Nephron progenitor cell (in vitro differentiated cells): ENCODE measurements around the gene TERT.

Experiments used
- DNase-seq: peaks from one replicate; pipeline ENCODE4 v3.0.0; 2021
- H3K27ac Mint-ChIP-seq: 2 replicates; pipeline ENCODE4 v1.8.0; 2021; ENCODE audit warnings: mild to moderate bottlenecking, moderate library complexity, mixed read lengths
- H3K27me3 Mint-ChIP-seq: 2 replicates; pipeline ENCODE4 v1.8.0; 2021; ENCODE audit warnings: mild to moderate bottlenecking, low read depth, mixed read lengths; ENCODE audit not compliant: poor library complexity
- H3K36me3 Mint-ChIP-seq: 2 replicates; pipeline ENCODE4 v1.8.0; 2021; ENCODE audit warnings: low read depth, mixed read lengths
- H3K4me1 Mint-ChIP-seq: 2 replicates; pipeline ENCODE4 v1.8.0; 2021; ENCODE audit warnings: mixed read lengths
- H3K4me3 Mint-ChIP-seq: 2 replicates; pipeline ENCODE4 v1.8.0; 2021; ENCODE audit warnings: mild to moderate bottlenecking, moderate library complexity, mixed read lengths
- H3K9me3 Mint-ChIP-seq: 2 replicates; pipeline ENCODE4 v1.8.0; 2021; ENCODE audit warnings: mild to moderate bottlenecking, moderate library complexity, mixed read lengths
- TF ChIP-seq, protein P1 (sequence below): fragments of 200-600 bp; sonication (generic); IDR thresholded peaks from 2 replicates; pipeline ENCODE4 v1.5.0; 2021; ENCODE audit warnings: antibody characterized with exemption

Gene TERT

DNA sequence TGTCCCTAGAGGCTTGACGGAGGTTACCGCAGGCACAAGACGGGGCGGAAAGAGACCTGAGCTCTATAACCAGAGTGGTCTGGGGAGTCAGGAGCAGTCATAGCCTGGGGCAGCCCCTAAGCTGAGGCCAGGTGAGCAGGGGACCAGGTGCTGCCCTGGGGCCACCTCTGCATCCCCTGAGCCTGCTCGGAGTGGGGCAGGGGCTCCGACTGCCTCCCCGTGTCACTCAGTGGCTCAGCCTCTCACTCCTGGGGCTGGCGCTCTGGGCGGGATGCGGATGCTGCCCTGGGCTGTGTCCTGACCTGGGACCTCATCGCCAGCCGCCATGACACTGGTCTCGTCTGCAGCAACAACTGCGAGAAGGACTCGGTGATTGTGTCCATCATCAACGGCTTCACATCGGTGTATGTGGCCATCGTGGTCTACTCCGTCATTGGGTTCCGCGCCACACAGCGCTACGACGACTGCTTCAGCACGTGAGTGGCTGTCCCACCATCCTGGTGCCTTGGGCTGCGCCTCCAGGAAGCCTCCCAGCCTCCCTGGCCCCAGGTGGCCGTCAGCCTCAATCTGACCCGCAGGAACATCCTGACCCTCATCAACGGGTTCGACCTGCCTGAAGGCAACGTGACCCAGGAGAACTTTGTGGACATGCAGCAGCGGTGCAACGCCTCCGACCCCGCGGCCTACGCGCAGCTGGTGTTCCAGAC, 78.5 kb downstream of the TERT start:
- Mint-ChIP-seq H3K4me3 (no peak overlapping the region), H3K27ac (no peak overlapping the region), H3K4me1 (peaks cover 10% of the 10 kb centered on the region), H3K27me3 (peaks cover 17% of the 10 kb centered on the region), H3K9me3 (peaks cover 7% of the 10 kb centered on the region), H3K36me3 (no peaks in the 10 kb centered on the region)
- DNase-seq = no peak
- TF ChIP-seq, protein P1, sequence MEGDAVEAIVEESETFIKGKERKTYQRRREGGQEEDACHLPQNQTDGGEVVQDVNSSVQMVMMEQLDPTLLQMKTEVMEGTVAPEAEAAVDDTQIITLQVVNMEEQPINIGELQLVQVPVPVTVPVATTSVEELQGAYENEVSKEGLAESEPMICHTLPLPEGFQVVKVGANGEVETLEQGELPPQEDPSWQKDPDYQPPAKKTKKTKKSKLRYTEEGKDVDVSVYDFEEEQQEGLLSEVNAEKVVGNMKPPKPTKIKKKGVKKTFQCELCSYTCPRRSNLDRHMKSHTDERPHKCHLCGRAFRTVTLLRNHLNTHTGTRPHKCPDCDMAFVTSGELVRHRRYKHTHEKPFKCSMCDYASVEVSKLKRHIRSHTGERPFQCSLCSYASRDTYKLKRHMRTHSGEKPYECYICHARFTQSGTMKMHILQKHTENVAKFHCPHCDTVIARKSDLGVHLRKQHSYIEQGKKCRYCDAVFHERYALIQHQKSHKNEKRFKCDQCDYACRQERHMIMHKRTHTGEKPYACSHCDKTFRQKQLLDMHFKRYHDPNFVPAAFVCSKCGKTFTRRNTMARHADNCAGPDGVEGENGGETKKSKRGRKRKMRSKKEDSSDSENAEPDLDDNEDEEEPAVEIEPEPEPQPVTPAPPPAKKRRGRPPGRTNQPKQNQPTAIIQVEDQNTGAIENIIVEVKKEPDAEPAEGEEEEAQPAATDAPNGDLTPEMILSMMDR = no peak

DNA sequence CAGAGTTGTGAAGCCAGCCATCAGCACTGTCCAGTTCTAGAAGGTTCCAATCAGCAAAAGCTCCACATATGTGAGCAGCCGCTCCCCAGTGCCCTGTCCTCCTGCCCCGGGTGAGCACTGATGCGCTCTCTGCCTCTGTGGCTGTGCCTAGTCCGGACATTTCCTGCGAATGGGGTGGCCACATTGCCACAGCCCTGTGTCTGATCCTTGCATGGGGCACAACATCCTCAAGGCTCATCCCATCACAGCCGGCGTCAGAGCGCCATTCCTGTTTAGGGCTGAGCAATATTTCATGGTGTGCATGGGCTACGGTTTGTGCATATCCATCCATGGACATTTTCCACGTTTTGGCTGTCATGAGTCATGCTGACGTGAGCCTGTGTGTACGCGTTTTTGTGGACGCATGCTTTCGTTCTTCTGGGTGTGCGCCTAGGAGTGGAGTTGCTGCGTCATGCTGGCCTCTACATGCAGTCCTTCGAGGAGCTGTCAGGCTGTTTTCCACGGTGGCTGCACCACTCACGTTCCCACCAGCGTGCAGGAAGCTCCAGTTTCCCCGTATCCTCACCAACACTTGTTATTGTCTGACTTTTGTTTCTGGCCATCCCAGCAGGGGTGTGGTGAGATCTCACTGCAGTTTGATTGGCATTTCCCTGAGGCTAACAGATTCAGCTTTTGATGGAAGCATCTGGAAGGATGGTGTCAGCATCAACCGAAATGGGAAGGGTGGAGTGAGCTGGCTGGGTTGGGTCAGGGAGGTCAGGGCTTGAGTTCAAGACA, 79.4 kb downstream of the TERT start:
- Mint-ChIP-seq H3K27ac (peak overlapping the region; percentile 69), H3K4me1 (peaks cover 10% of the 10 kb centered on the region), H3K9me3 (peaks cover 7% of the 10 kb centered on the region), H3K27me3 (peaks cover 17% of the 10 kb centered on the region), H3K36me3 (no peaks in the 10 kb centered on the region), H3K4me3 (no peak overlapping the region)
- TF ChIP-seq, protein P1 = no peak
- DNase-seq = no peak

DNA sequence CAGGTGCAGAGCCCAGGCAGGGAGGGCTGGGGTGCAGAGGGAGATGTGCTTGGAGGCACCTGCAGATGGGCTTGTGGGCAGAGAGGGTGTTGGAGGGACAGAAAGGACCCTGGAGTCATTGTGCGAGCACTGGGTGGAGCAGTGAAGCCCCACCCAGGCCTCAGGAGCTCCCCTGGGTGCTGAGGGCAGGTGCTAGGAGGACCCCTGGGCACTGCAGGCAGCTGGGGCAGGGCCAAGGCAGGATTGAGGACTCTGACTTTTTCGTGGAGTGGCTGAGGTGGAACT, 80.0 kb downstream of the TERT start:
- no peak overlapping the region for H3K27ac Mint-ChIP-seq
- H3K9me3 Mint-ChIP-seq = peaks cover 7% of the 10 kb centered on the region
- H3K4me1 Mint-ChIP-seq = peaks cover 10% of the 10 kb centered on the region
- no peak overlapping the region for H3K4me3 Mint-ChIP-seq
- no peak for DNase-seq
- peaks cover 15% of the 10 kb centered on the region for H3K27me3 Mint-ChIP-seq
- H3K36me3 Mint-ChIP-seq = no peaks in the 10 kb centered on the region
- TF ChIP-seq, protein P1 = no peak

DNA sequence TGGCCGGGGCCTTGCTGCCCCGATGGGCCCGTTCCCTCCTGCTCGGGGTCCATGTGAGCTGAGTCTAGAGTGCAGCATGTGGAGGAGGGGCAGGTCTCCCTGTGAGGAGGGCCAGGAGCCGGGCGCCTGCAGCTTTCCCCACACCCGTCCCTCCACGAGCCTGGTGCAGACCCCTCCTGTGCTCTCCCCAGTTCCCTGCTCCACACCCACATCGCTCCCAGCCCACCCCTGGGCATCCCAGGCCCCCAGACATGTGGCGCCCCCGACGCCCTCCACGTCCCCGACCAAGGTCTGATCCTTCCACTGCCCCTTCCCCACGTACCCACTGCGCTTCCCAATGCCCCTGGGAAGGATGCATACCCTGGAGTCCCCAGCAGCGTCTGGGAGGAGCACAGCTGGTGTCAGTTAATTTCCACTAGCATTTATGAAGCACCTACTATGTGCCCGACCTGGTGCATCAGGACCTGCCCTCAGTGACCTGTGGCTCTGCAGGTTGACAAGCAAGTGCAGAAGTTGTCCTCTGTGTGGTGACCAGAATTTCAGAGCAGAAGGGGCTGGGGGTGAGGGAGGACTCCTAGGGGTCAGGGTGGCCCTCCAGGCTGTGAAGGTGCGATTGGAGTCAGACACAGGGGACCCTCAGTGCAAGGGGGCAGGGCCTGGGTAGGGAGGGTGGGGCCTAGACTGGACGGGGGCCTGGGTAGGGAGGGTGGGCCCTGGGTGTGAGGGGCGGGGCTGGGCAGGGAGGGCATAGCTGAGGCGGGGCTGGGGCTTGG, 80.5 kb downstream of the TERT start:
- Mint-ChIP-seq H3K4me1 (peaks cover 15% of the 10 kb centered on the region), H3K36me3 (no peaks in the 10 kb centered on the region), H3K27ac (no peak overlapping the region), H3K27me3 (peaks cover 10% of the 10 kb centered on the region), H3K9me3 (peaks cover 7% of the 10 kb centered on the region), H3K4me3 (no peak overlapping the region)
- DNase-seq = no peak
- TF ChIP-seq, protein P1 = no peak

DNA sequence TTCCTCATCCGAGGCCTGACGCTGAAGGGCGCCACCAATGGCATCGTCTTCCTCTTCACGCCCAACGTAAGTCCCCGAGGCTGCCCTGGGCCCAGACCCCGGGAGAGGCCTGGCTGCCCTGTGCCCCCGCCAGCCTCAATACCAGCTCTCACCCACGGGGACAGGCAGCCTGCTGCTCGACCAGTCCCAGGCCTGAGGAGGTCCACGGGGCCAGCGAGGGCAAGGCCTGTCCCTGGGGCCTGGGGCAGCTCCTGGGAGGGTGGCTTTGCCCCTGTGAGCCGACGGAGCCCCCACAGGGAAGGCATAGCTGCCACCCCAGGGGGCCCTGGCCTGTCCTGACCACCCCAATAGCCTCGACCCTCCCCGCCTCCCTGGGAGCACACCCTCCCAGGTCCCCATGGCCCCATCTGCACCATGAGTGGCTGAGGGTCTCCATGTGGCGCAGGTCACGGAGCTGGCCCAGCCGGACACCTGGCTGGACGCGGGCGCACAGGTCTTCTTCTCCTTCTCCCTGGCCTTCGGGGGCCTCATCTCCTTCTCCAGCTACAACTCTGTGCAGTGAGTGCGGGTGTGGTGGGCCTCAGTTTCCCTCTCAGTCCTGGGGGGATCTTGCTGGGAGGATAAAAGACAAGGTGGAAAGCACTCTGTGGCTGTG, 81.2 kb downstream of the TERT start:
- Mint-ChIP-seq H3K36me3 (no peaks in the 10 kb centered on the region), H3K27me3 (peaks cover 10% of the 10 kb centered on the region), H3K4me3 (no peak overlapping the region), H3K9me3 (peaks cover 7% of the 10 kb centered on the region), H3K27ac (no peak overlapping the region), H3K4me1 (peaks cover 19% of the 10 kb centered on the region)
- TF ChIP-seq, protein P1 = no peak
- no peak for DNase-seq
